ENCODE measurements around the gene CHST2.

GRCh38 chr3:143160437-143160836 is 40.9 kb downstream of the CHST2 start:
- no peak for TF ChIP-seq CTCF (IDR thresholded peaks at IDR 0.05)
- TF ChIP-seq ZNF671 (CRISPR knock-in tag; IDR thresholded peaks at IDR 0.05): no peak
- TF ChIP-seq PREB (CRISPR knock-in tag; IDR thresholded peaks at IDR 0.05; ENCODE audit: borderline replicate concordance): no peak

All from WTC11 (cell line).